Measurements from ENCODE around the gene UBXN6.

The UBXN6 gene

DNA sequence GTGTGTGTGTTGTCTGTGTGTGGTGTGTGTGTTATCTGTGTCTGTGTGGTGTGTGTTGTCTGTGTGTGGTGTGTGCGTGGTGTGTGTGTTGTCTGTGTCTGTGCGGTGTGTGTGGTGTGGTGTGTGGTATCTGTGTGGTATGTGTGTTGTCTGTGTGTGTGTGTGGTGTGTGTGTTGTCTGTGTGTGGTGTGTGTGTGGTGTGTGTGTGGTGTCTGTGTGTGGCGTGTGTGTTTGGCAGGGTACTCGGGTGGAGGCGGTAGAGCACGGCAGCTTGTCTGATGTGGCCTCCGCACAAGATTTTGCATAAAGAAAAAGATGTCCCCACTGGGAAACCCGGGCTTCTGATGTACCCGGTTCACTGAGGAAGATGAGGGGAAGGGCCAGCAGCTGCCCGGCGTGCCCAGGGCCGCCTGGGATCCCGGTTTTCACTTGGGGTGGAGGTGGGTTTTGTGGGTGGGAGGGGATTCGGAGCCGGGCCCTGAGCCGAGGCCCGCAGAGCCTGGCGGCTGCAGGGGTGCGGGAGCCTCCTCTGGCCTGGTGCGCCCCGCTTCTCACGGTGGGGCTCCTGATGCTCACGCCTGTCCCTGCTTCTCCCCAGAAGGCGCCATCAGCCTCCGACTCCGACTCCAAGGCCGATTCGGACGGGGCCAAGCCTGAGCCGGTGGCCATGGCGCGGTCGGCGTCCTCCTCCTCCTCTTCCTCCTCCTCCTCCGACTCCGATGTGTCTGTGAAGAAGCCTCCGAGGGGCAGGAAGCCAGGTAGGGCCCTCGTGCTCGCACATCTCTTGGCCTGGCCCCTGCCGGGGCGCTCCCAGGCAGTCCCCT lies 35.7 kb upstream of the UBXN6 start:
- no peak for DNase-seq

GRCh38 chr19:4492337-4493103 lies 34.9 kb upstream of the UBXN6 start:
- DNase-seq: no peak

DNA sequence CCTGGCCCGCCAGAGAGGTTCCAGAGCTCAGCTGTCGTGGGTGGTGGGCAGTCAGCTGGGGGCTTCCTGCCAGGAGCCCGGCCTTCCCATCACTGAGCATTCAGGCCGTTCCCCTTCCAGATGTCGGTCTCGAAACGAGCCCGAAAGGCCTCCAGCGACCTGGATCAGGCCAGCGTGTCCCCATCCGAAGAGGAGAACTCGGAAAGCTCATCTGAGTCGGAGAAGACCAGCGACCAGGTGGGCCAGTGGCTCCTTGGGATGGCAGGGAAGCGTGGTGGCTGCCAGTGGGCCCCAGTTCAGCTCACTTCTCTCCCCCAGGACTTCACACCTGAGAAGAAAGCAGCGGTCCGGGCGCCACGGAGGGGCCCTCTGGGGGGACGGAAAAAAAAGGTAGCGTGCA lies 33.9 kb upstream of the UBXN6 start:
- DNase-seq: no peak

DNA sequence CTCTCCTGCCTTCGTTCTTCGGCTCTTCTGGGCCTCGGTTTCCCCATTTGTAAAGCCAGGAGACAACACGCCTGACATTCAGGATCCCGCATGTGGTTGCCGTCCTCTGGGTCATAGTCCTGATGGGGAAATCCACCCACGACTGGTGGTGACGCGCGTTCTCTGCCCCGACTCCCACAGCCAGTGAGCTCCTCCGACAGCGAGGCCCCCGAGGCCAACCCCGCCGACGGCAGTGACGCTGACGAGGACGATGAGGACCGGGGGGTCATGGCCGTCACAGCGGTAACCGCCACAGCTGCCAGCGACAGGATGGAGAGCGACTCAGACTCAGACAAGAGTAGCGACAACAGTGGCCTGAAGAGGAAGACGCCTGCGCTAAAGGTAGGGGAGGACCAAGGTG lies 30.9 kb upstream of the UBXN6 start:
- no peak for DNase-seq

DNA sequence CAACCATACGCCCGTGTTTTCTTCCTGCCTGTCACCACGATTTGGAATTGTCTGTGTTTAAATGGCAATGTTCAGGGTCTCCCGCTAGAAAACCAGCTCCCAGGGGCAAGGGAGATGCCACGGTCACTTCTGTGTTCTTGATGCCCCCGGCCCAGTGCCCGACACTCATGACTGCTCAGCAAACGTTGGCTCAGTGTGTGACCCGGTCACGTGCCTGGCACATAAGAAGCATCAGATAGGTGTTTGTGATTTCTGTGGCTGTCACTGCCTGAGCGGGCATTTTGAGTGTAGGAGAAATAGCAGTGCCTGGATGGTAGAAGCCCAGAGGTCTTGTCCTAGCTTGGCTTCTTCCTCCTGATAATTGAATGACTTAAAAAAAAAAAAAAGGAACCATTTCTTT lies 30.0 kb upstream of the UBXN6 start:
- DNase-seq: no peak

- no peak for DNase-seq
These were observed 25.8 kb upstream of the UBXN6 start for GRCh38 chr19:4483385-4483784.

GRCh38 chr19:4482721-4483364 lies 25.2 kb upstream of the UBXN6 start:
- no peak for DNase-seq

GRCh38 chr19:4477034-4477801 lies 19.6 kb upstream of the UBXN6 start:
- no peak for DNase-seq

GRCh38 chr19:4474514-4475022 lies 17.0 kb upstream of the UBXN6 start:
- DNase-seq: no peak

DNA sequence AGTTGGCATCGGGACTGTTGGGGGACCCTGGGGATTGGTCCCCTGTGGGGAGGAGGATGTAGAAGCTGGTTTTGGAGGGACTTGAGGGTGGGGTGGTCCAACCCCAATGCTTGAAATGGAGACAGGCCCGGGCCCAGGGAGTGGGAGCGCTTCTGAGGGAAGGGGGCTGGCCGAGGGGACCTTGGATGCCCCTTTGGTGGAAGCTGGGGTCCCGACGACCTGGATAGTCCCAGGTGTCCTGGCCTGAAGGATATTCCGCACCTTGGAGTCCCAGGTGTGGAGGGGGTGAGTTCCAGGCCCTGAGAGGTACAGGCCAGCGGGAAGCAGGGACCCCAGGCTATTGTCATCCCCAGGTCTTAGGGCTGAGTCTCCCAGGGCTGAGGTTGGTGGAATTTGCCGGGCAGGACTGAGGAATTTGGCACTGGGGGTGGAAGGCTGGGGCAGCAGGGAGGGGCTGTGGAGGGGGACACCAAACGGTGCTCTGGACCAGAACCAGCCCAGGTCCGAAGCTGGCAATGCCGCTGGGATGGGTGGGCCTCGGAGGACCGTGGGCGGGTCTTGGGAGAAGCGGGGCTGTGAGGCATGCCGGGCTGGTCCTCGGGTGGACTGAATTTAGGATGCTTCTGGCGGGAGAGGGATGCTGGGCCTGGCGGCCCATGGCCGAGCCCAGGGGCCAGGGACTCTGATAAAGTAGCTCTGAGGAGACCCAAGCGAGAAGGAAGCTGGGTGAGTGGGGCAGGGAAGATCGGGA lies 16.3 kb upstream of the UBXN6 start:
- no peak for DNase-seq

DNA sequence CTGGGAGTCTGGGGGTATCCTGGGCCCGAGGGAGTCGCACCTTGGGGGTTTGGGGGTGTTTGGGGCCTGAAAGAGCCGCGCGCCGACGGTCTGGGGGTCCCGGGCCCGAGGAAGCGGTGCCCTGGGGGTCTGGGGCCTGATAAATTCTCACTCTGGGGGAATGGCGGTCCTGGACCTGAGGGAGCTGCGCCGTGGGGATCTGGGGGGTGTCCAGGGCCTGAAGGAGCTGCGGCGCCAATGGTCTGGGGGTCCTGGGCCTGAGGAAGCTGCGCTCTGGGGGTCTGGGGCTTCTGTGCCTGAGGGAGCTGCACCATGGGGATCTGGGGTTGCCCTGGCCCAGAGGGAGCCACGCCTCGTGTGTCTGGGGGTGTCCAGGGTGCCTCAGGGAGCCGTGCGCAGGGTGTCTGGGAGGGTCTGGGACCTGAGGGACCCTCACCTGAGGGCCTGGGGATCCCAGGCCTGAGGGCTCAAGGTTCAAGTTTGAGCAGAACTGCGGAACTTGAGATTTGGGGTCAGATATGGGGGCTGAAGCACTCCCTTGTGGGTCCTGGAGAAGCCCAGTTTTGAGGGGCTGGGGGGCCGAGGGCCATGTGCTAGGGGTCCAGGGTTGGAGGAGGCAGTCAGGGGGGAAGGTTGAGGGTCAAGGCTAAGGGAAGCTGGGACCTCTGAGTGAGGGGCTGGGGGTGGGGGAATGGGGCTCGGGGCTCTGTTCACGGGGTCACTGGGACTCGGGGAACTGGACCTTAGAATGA lies 15.6 kb upstream of the UBXN6 start:
- no peak for DNase-seq

DNA sequence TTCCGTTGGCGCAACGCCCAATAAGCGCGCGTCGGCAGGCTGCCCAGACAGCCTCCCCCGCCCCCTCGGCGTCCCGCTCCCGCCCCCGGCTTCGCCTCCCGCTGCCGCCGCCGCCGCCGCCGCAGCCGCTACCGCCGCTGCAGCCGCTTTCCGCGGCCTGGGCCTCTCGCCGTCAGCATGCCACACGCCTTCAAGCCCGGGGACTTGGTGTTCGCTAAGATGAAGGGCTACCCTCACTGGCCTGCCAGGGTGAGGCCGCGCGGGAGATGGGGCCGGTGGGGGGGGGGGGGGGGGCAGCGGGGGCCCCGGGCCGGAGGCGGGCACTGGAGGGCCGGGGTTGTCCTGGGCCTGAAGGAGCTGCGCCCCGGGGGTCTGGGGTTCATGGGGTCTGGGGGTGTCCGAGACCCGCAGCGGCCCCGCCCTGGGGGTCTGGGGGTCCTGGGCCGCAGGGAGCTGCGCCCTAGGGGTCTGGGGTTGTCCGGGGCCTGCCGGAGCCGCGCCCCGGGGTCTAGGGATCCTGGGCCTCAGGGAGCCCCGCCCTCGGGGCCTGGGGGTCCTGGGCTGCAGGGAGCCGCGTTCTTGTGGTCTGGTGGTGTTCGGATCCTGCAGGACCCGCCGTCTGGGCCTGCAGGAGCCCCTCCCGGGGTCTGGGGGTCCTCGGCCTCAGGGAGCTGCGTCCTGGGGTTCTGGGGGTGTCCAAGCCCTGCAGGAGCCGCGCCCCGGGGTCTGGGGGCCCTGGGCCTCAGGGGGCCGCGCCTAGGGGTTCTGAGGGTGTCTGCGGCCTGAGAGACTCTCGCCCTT lies 14.8 kb upstream of the UBXN6 start, which contains the start of gene HDGFL2:
Gene HDGFL2 (plus strand): TSS at position 124 of the 801 bp plus-strand sequence. CDS start 54 bp downstream, at position 178.
- no peak for DNase-seq

DNA sequence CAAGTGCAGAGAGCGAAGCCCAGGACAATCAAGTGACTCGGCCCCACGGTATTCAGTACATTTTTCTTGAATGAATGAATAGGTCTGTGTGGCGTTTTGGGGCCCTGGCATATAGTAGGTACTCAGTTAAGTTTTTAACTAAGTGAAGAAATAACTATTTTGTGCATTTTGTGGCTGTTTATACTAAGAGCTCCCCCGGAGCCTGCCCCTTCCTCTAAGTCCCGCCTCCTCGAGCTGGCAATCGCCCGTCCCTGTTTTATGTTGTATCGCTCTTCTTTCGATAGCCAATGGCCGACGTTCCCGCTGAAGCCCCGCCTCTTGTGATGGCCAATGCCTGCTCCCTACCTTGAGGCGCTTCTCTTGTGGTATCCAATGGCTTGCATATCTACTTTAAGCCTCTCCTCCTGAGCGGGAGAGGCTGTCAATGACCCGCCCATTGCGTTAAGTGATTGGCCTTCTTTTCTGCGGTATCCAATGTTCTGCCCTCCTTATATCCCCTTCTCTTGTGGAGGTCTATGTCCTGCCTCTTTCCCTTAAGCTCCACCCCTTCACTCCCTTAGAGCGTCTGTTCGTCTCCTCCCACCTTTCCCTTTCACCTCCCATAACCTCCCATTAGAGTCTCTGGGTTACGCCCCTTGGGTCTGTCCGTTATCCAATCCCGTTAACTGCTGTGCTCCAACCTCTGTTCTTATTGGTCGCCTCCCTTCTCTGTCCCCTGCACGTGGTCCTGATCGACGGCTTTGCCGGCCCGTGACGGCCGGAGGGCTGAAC lies 14.0 kb upstream of the UBXN6 start:
- peak; percentile 100 for DNase-seq

- DNase-seq: no peak
These were observed 10.2 kb upstream of the UBXN6 start for GRCh38 chr19:4467835-4468234.

DNA sequence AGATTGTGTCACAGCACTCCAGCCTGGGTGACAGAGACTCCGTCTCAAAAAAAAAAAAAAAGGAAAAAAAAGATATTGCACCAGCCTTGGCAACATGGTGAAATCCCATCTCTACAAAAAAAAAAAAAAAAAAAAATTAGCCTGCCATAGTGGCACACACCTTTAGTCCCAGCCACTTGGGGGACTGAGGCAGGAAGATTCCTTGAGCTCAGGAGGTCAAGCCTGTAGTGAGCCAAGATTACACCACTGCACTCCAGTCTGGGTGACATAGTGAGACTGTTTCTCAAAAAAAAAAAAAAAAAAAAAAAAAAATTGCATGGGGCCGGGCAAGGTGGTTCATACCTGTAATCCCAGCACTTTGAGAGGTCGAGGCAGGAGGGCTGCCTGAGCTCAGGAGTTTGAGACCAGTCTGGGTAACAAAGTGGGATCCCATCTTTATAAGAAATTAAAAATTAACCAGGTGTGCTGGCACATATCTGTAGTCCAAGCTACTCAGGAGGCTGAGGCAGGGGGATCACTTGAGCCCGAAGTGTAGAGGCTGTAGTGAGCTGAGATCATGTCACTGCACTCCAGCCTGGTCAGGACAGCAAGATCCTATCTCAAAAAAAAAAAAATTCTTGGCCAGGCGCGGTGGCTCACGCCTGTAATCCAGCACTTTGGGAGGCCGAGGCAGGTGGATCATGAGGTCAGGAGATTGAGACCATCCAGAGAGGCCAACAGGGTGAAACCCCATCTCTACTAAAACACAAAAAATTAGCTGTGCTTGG lies 7.4 kb upstream of the UBXN6 start:
- DNase-seq: no peak

- peak; percentile 60 for DNase-seq
These were observed 546 bp downstream of the UBXN6 start for GRCh38 chr19:4456843-4457653.

DNA sequence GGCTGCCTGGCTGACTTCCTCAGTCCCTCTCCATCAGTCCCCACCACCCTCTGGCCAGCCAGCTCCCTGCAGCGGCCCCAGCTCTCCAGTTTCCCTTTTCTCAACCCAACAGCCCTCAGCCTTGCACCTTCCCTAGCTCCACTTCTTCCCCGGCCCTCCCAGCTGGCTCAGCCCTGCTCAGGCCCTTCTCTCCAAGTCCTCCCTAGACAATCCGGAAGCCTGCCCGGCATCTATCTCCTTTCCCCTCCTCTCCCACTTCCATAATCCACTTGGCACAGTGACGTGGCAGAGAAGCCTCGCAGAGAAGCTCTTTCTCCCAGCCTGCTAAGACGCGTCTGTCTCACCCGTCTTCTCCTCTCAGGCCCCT lies 1.1 kb downstream of the UBXN6 start:
- DNase-seq: peak; percentile 38
